BLaER1 (cell line): Measurements from ENCODE around the gene HARS1.
"Not testable (repeated sequence)": the region's sequence is repeated elsewhere in the genome, so short reads cannot be mapped to it uniquely, and the experiment has no call there.

Experiments
- H3K27ac ChIP-seq: shearing (Covaris generic); formaldehyde crosslinking; 2 replicates; pipeline ENCODE4 v1.8.1; 2022
- H3K27me3 ChIP-seq: shearing (Covaris generic); formaldehyde crosslinking; 2 replicates; pipeline ENCODE4 v1.8.1; 2022
- H3K36me3 ChIP-seq: shearing (Covaris generic); formaldehyde crosslinking; 2 replicates; pipeline ENCODE4 v1.8.1; 2022
- H3K4me1 ChIP-seq: shearing (Covaris generic); formaldehyde crosslinking; 2 replicates; pipeline ENCODE4 v1.8.1; 2022
- H3K4me2 ChIP-seq: shearing (Covaris generic); formaldehyde crosslinking; 2 replicates; pipeline ENCODE4 v1.8.1; 2022
- H3K4me3 ChIP-seq: shearing (Covaris generic); formaldehyde crosslinking; 2 replicates; pipeline ENCODE4 v1.8.1; 2022
- H3K9ac ChIP-seq: shearing (Covaris generic); formaldehyde crosslinking; 2 replicates; pipeline ENCODE4 v1.8.1; 2022
- H3K9me3 ChIP-seq: shearing (Covaris generic); formaldehyde crosslinking; 2 replicates; pipeline ENCODE4 v1.8.1; 2022
- H4K20me1 ChIP-seq: shearing (Covaris generic); formaldehyde crosslinking; 2 replicates; pipeline ENCODE4 v1.8.1; 2022
- Cebpa-rat ChIP-seq: shearing (Covaris generic); IDR thresholded peaks from 2 replicates; pipeline ENCODE4 v1.8.1; 2022

HARS1 gene, protein sequence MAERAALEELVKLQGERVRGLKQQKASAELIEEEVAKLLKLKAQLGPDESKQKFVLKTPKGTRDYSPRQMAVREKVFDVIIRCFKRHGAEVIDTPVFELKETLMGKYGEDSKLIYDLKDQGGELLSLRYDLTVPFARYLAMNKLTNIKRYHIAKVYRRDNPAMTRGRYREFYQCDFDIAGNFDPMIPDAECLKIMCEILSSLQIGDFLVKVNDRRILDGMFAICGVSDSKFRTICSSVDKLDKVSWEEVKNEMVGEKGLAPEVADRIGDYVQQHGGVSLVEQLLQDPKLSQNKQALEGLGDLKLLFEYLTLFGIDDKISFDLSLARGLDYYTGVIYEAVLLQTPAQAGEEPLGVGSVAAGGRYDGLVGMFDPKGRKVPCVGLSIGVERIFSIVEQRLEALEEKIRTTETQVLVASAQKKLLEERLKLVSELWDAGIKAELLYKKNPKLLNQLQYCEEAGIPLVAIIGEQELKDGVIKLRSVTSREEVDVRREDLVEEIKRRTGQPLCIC

GRCh38 chr5:140690941-140691924 is at the start of gene HARS1, which contains the start of gene HARS2:
Gene HARS1, minus strand, starts transcription at chr5:140691370. Its CDS starts 66 bp downstream, at chr5:140691304.
Gene HARS2, plus strand, starts transcription at chr5:140691455. Its CDS starts 194 bp downstream, at chr5:140691649.
- peaks cover 60% of the 10 kb centered on the region for H3K36me3 ChIP-seq
- H3K4me2 ChIP-seq = peak within 1 kb of the TSS; percentile 96

DNA sequence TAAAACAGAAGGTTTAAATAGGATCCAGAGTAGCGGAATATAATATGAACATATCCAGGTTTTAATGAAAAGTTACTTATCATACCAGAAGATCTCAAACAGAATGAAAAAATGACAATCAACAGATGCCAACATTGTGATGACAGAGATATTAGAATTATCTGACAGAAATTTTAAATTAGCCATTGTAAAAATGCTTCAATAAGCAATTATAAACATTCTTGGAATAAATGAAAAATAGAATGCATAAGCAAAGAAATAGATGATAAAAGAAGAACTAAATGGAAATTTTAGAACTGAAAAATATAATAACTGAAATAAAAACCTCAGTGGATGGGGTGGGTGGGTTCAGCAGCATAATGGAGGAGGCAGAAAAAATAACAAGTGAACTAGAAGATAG is 46.3 kb upstream of the HARS1 start:
- peaks cover 43% of the 10 kb centered on the region for H3K9me3 ChIP-seq
- H3K27ac ChIP-seq = no peak overlapping the region
- TF ChIP-seq Cebpa-rat = no peak

More at GRCh38 chr5:140690941-140691924, at the start of gene HARS1, which contains the start of gene HARS2:
- Histone ChIP-seq H3K4me3 (peak within 1 kb of the TSS; percentile 96), H4K20me1 (no peaks in the 10 kb centered on the region), H3K27ac (peak within 1 kb of the TSS; percentile 83), H3K4me1 (peaks cover 31% of the 10 kb centered on the region), H3K9ac (peak within 1 kb of the TSS; percentile 93), H3K9me3 (no peaks in the 10 kb centered on the region), H3K27me3 (no peaks in the 10 kb centered on the region)
- TF ChIP-seq Cebpa-rat = no peak

DNA sequence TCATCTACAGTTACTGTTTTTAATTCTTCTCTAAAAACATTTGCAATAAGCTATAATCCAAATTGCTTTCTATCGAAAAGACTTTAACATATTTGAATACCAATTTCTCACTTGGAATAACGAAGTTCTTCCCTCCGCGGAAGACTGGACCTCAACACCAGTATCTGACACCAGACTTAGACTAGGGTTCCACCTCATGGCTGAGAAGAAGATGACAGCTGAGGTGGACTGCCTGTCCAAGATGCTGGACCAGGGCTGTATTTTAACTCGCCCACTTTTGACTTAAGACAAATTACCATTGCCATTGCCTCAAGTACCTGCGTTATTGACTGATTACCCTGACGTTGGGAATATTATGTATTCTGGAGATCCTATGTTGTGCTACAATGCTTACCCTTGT is 43.2 kb upstream of the HARS1 start:
- Histone ChIP-seq H3K4me2 (no peak overlapping the region), H4K20me1 (no peaks in the 10 kb centered on the region), H3K4me1 (no peaks in the 10 kb centered on the region), H3K27me3 (no peaks in the 10 kb centered on the region), H3K36me3 (no peaks in the 10 kb centered on the region), H3K9ac (no peak overlapping the region), H3K4me3 (no peak overlapping the region), H3K27ac (no peak overlapping the region), H3K9me3 (peaks cover 24% of the 10 kb centered on the region)
- TF ChIP-seq Cebpa-rat = no peak

More for the DNA sequence above, 46.3 kb upstream of the HARS1 start:
- H3K36me3 ChIP-seq = no peaks in the 10 kb centered on the region
- H4K20me1 ChIP-seq = no peaks in the 10 kb centered on the region
- H3K9ac ChIP-seq = no peak overlapping the region
- no peaks in the 10 kb centered on the region for H3K27me3 ChIP-seq
- no peak overlapping the region for H3K4me2 ChIP-seq
- H3K4me3 ChIP-seq = no peak overlapping the region
- no peaks in the 10 kb centered on the region for H3K4me1 ChIP-seq

- no peak overlapping the region for H3K4me3 ChIP-seq
- H4K20me1 ChIP-seq = no peaks in the 10 kb centered on the region
- H3K4me2 ChIP-seq = no peak overlapping the region
- TF ChIP-seq Cebpa-rat = no peak
- no peaks in the 10 kb centered on the region for H3K4me1 ChIP-seq
- no peak overlapping the region for H3K9ac ChIP-seq
- H3K9me3 ChIP-seq = peaks cover 15% of the 10 kb centered on the region
- H3K36me3 ChIP-seq = no peaks in the 10 kb centered on the region
- no peak overlapping the region for H3K27ac ChIP-seq
- no peaks in the 10 kb centered on the region for H3K27me3 ChIP-seq
Observed at GRCh38 chr5:140733098-140733497, 41.9 kb upstream of the HARS1 start.

DNA sequence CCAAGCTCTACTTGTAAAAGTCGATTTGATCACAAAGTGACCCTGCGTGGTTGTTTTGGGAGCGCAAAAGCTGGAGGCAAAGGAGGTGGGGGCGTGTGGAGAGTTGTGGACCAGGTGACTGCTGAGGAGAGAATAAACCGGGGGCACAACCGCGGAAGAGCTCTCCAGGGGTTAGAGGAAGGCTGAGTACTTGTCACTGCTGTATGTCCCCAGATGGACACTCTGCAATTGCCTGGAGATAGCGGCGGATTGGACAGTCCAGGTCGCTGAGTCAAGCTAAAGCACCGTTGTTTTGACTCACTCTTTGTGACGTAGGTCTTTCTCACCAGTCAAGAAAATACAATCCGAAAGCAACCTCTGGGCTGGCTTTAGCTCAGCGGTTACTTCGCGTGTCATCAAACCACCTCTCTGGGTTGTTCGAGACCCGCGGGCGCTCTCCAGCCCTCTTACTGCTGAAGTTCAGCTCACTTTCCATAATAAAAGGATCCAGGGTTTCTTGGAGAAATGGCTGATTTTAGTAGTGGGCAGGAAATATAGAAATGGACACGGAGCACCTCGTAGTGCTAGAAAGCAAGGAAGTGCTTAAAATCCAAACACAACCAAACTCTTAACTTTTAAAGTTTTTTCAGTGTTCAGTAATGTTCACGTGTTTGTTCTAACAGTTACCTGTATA is 34.8 kb upstream of the HARS1 start:
- Histone ChIP-seq H3K9ac (no peak overlapping the region), H3K27me3 (no peaks in the 10 kb centered on the region), H3K9me3 (no peaks in the 10 kb centered on the region), H3K27ac (no peak overlapping the region), H3K4me1 (no peaks in the 10 kb centered on the region), H3K4me3 (no peak overlapping the region), H3K4me2 (no peak overlapping the region), H3K36me3 (no peaks in the 10 kb centered on the region), H4K20me1 (no peaks in the 10 kb centered on the region)
- TF ChIP-seq Cebpa-rat = no peak

- not testable (repeated sequence) for H3K4me3 ChIP-seq, H3K9me3 ChIP-seq, H3K9ac ChIP-seq, H3K36me3 ChIP-seq, H3K27me3 ChIP-seq, H3K4me2 ChIP-seq, H4K20me1 ChIP-seq, H3K27ac ChIP-seq, H3K4me1 ChIP-seq
Observed at GRCh38 chr5:140721395-140721794, 30.2 kb upstream of the HARS1 start.

- not testable (repeated sequence) for H3K4me1 ChIP-seq, H3K36me3 ChIP-seq, H3K4me3 ChIP-seq, H4K20me1 ChIP-seq, H3K27ac ChIP-seq, H3K27me3 ChIP-seq, H3K9ac ChIP-seq, H3K9me3 ChIP-seq, H3K4me2 ChIP-seq
Observed at GRCh38 chr5:140720738-140721137, 29.6 kb upstream of the HARS1 start.

DNA sequence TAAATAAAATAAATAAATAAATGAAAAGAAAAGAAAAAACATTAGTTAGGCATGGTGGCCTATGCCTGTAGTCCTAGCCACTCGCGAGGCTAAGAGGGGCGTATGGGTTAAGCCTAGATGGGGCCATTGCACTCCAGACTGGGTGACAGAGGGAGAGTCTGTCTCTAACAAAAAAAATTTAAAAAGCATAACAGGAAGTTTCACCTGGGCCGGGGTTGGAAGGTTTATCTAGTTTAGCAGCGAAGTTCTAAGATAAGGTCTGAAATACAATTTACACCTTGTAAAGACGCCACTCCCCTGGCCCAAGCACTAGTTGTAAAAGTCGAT is 27.1 kb upstream of the HARS1 start:
- Histone ChIP-seq H3K9ac (no peak overlapping the region), H3K4me1 (no peaks in the 10 kb centered on the region), H3K36me3 (no peaks in the 10 kb centered on the region), H3K4me2 (no peak overlapping the region), H3K4me3 (no peak overlapping the region), H3K9me3 (no peaks in the 10 kb centered on the region), H3K27me3 (no peaks in the 10 kb centered on the region), H3K27ac (no peak overlapping the region), H4K20me1 (no peaks in the 10 kb centered on the region)
- no peak for TF ChIP-seq Cebpa-rat

DNA sequence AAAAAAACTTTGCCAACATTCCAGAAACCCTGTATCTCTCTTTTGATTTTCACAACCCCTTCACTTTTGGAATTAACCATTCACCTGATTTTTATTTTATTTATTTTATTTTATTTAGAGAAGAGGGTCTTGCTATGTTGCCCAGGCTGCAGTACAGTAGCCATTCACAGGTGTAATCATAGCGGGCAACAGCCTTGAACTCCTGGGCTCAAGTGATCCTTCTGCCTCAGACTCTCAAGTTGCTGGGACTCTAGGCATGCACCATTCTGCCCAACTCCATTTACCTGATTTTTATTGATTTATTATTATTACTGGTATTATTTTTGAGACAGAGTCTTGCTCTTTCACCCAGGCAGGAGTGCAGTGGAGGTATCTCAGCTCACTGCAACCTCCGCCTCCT is 25.1 kb upstream of the HARS1 start:
- not testable (repeated sequence) for H3K27ac ChIP-seq, H3K9ac ChIP-seq, H3K36me3 ChIP-seq, H4K20me1 ChIP-seq, H3K4me3 ChIP-seq, H3K4me1 ChIP-seq, H3K4me2 ChIP-seq, H3K9me3 ChIP-seq
- H3K27me3 ChIP-seq = peaks cover 12% of the 10 kb centered on the region
